Brain microvascular endothelial cell (primary cell): ENCODE data around the gene CDC20.
A peak's percentile ranks its signal among the peaks of the same experiment; 100 is the strongest.

Experiments used
- DNase-seq: peaks from one replicate; pipeline ENCODE4 v3.0.0-alpha.2; 2020
- H3K27ac ChIP-seq: fragments of 250-450 bp; sonication (Bioruptor Pico); 2 replicates; pipeline ENCODE4 v1.5.1; 2020; ENCODE audit warnings: mild to moderate bottlenecking, moderate library complexity
- H3K27me3 ChIP-seq: fragments of 250-450 bp; sonication (Bioruptor Pico); replicated peaks from 2 replicates; pipeline ENCODE4 v1.5.1; 2020; ENCODE audit warnings: mild to moderate bottlenecking
- H3K36me3 ChIP-seq: fragments of 250-450 bp; sonication (Bioruptor Pico); replicated peaks from 2 replicates; pipeline ENCODE4 v1.5.1; 2020; ENCODE audit warnings: mild to moderate bottlenecking
- H3K4me3 ChIP-seq: 2 replicates; pipeline ENCODE4 v1.5.1; 2011; ENCODE audit warnings: low read depth, mild to moderate bottlenecking, control low read depth, low read length, moderate library complexity
- CTCF ChIP-seq: IDR thresholded peaks from 2 replicates; pipeline ENCODE4 v1.5.1; 2011; ENCODE audit warnings: low read depth, mild to moderate bottlenecking, moderate library complexity, low read length, control low read depth, inconsistent platforms; ENCODE audit errors: missing control alignments
- in situ Hi-C: cut with HindIII; loops from 2 replicates; pipeline ENCODE4 v1.10.0; 2017; ENCODE audit warnings: low sequenced_read_pairs, low pct_ligation_motif_present

CDC20 gene

GRCh38 chr1:43363283-43363934 lies 4.6 kb downstream of the CDC20 start:
- Histone ChIP-seq H3K4me3 (no peak overlapping the region), H3K36me3 (peaks cover 36% of the 10 kb centered on the region), H3K27me3 (no peaks in the 10 kb centered on the region), H3K27ac (no peak overlapping the region)
- in situ Hi-C loops = no loop called here
- TF ChIP-seq CTCF = no peak
- DNase-seq = no peak

- H3K4me3 ChIP-seq = no peak overlapping the region
- H3K27me3 ChIP-seq = no peaks in the 10 kb centered on the region
- no peak for DNase-seq
- H3K36me3 ChIP-seq = peaks cover 36% of the 10 kb centered on the region
- no peak overlapping the region for H3K27ac ChIP-seq
- TF ChIP-seq CTCF = no peak
- in situ Hi-C loops = no loop called here
These were observed 5.2 kb downstream of the CDC20 start for GRCh38 chr1:43363935-43364525.

GRCh38 chr1:43365678-43366077 lies 6.9 kb downstream of the CDC20 start:
- TF ChIP-seq CTCF = no peak
- Histone ChIP-seq H3K27ac (no peak overlapping the region), H3K4me3 (peak overlapping the region; percentile 82)

GRCh38 chr1:43366179-43366578 lies 7.4 kb downstream of the CDC20 start:
- peaks cover 34% of the 10 kb centered on the region for H3K36me3 ChIP-seq
- H3K4me3 ChIP-seq = peak overlapping the region; percentile 82
- in situ Hi-C loops = no loop called here
- H3K27ac ChIP-seq = no peak overlapping the region
- DNase-seq = no peak
- TF ChIP-seq CTCF = no peak
- H3K27me3 ChIP-seq = no peaks in the 10 kb centered on the region

More at GRCh38 chr1:43365678-43366077, 6.9 kb downstream of the CDC20 start:
- in situ Hi-C loops = no loop called here
- DNase-seq = no peak
- Histone ChIP-seq H3K36me3 (peaks cover 36% of the 10 kb centered on the region), H3K27me3 (no peaks in the 10 kb centered on the region)

- Histone ChIP-seq H3K4me3 (peak overlapping the region; percentile 82), H3K36me3 (peaks cover 29% of the 10 kb centered on the region), H3K27ac (peak overlapping the region; percentile 76), H3K27me3 (no peaks in the 10 kb centered on the region)
- in situ Hi-C loops = no loop called here
- DNase-seq = no peak
- TF ChIP-seq CTCF = no peak
These were observed 7.8 kb downstream of the CDC20 start for GRCh38 chr1:43366601-43367025.
